Stimulated activated CD4-positive, alpha-beta T cell treated with anti-CD3 and anti-CD28 coated beads, TNF-alpha, amount 100 ng/mL, for 24 hours (primary cell): ENCODE results near the gene E2F4.

ENCODE experiments used
- DNase-seq, 3 experiments: peaks; one replicate each; pipeline ENCODE4 v3.0.0-alpha.2; 2020; ENCODE audit warnings: low read depth in 3 of 3

E2F4 gene, protein sequence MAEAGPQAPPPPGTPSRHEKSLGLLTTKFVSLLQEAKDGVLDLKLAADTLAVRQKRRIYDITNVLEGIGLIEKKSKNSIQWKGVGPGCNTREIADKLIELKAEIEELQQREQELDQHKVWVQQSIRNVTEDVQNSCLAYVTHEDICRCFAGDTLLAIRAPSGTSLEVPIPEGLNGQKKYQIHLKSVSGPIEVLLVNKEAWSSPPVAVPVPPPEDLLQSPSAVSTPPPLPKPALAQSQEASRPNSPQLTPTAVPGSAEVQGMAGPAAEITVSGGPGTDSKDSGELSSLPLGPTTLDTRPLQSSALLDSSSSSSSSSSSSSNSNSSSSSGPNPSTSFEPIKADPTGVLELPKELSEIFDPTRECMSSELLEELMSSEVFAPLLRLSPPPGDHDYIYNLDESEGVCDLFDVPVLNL

DNA sequence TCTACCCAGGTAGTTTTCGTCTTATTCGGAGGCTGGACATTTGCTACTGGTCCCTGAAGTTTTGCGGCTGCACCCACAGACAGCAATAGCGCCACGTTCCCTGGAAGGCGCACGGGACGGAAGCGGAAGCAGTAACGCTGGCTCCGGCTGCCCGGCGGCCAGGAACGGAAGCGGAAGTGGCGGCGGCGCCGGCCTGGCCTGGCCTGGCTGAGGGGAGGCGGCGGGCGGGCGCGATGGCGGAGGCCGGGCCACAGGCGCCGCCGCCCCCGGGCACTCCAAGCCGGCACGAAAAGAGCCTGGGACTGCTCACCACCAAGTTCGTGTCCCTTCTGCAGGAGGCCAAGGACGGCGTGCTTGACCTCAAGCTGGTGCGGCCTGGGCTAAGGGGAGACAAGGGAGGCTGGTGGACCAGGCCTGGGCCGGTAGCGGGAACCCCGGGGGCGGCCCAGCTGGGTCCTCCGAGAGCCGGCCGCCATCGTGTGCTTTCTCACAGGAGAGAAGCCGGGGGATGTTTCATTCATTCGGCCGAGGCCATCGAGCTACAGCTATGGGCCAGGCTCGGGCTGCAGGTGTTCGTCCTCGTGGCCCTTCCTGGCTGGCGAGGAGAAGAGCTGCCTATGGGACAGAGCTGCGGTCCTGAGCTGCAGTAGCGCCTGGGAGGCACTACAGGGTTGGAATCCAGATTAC is at the start of gene E2F4:
Gene E2F4, plus strand, starts transcription at position 161 of the 687 bp plus-strand sequence. Its CDS starts 73 bp downstream, at position 234.
- DNase-seq: peak; percentile 72 to 89 (median 79)

DNA sequence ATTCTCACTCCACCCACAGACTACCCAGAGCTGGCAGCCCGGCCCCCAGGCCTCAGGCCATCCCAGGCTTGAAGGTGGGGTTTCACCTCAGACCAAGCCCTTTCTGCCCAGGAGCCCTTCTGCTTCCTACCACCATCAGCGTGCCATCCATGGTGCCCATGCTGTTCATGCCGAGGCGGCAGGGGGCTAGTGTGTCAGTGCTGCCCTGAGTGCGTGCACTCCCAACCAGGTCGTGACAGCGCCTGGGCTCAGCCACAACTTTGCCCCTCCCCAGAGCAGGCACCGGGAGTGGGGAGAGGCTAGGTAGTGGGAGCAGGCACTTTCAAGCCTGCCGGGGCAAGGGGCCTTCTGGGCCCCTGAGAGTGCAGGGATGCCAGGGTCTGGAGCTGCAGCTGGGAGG is 49.6 kb upstream of the E2F4 start:
- DNase-seq: no peak

DNA sequence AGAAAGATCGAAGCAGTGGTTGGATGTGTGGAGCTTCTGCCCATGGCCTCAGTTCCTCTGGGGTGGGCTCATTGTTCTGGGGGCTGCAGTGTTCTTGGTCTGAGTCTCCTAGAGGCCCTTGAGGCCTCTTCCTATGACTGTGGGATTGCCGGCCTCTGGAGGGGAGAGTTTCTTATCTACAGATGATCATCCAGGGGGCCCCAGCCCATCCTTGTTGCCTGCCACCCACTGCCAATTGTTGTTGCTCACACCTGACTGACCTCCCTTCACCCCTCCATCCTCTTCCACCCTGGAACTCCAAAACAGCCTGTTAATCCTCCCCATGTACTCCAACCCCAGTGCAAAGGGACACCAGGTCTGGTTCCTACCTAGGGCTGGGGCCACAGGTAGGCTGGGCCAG is 47.0 kb upstream of the E2F4 start:
- DNase-seq: no peak

DNA sequence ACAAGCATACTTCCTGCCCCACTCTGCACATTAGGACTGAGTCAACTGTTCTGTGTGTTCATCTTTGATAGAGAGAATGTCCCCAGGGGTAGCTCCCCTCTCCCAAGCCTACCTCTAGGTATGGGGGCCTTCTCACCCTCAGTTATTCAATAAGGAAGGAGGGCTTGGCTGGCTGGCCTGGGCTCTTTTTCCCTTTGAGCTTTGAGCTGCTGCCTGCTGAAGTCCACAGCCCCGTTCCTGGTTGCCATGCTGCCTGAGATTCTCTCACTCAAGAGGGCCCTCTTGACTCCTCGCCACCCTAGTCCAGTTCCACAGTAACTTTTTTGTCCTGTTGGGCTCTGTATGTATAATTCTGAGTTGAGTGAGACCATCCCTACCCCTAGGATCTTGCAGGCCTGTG is 46.2 kb upstream of the E2F4 start:
- no peak for DNase-seq

DNA sequence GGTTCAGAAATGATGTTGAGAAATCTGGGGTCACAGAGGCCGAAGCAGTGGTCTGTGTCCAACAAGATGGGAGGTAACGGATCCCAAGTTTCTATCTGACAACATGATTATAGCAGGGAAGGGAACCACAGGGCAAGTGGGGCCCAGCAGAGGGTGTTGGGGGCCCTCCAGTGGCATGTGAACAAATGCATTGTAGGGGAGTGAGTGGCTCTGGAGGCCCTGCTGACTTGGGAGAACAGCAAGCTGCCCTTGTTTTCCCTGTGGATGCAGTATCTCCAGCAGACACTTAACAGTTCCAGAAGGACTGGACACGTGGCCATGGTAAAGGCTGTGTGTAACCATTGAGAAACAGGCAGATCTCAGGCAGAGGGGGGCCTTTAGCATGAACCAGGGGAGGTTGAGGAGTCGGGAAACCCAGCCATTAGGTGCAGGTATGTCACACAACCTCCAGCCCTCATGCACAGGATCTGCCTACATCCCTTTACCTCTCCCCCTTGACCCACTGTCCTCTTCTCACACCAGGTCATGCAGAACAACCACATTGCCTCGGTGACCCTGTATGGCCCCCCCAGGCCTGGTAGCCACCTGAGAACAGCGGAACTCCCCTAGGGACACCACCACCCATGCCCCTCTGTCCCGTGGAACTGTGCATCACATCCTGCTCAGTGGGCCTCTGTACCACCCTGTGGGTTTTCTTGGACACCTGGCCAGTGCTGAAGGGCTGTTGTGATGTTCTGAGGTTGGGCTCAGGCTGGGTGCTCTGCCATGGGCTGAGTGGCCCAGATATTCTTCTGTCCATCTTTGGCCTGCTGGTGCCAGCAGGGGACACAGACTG is 45.2 kb upstream of the E2F4 start:
- no peak for DNase-seq

DNA sequence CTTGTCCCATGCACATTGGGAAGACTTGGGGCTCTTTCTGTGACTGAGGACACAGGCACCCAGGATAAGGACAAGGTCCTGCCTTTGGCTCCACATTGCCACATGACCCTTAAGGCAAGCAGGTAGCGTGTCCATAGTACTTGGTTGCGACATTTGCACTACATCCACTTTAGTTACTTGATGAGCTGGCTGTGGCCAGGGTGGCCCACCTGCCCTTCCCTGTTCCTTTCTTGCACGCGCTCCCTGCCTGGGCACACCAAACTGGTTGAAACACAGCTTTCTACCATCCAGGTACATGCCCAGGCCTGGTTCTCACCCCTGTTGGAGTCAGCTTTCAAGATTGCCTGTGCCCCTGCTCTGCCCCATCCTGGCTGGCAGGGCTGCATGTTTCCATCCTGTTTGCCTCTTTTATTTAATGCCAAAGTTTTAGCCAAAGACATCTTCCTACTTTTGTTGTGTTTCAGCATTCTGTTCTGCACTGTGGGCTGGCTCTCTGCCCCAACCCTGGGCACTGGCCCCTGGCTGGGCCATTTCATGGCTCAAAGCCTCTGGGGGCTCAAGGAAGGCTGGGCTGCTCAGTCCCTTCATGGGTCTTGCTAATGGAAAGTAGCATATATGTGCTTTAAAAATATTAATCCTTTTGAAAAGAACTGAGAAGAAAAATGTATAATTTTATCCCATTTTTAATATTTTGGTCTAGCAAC is 44.4 kb upstream of the E2F4 start:
- no peak for DNase-seq

DNA sequence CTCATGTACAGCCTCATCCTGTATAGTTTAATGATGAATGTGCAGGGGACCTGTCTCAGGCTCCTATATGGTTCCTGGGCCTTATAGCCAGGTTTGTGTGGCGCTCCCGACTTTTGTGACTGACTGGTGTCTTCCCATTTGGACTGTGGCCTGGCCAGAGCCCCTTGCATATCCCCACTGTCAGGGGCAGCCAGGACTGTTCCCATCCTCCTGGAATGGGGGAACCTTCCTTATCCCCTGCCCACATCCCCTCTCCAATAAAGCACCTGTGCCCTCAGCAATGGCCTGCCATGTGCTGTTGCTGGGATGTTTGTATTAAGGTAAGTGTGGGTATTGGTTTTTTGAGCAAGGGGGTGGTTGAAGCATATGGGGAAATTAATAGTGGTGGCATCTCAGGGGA is 43.7 kb upstream of the E2F4 start:
- DNase-seq: no peak

DNA sequence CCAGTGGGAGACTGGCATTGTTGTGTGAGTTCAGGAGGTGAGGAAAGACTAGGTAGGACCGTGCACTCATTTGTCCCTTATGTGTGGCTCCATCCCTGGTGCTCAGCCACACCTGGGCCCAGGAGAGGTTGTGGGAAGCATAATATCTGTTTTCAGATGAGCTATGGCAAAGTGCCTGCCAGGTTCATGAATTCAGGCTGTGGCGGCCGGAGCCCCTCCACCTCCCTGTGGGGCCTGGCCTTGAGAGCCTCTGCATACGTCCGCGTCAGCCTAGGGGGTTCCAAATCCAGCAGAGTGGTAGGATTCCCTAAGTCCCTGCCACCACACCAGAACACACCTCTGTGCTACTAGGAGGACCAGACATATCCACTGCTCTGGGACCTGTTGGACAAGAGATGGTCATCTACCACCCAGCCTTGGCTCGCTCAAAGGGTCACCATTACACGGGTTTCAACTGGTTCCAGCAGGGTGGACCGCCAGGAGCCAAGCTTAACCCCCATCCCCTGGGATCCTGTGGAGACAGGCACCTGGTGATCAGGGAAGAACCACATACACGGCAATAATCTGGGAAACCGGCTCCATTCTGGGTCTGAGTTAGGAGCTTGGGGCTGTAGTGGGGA is 43.2 kb upstream of the E2F4 start:
- no peak for DNase-seq

DNA sequence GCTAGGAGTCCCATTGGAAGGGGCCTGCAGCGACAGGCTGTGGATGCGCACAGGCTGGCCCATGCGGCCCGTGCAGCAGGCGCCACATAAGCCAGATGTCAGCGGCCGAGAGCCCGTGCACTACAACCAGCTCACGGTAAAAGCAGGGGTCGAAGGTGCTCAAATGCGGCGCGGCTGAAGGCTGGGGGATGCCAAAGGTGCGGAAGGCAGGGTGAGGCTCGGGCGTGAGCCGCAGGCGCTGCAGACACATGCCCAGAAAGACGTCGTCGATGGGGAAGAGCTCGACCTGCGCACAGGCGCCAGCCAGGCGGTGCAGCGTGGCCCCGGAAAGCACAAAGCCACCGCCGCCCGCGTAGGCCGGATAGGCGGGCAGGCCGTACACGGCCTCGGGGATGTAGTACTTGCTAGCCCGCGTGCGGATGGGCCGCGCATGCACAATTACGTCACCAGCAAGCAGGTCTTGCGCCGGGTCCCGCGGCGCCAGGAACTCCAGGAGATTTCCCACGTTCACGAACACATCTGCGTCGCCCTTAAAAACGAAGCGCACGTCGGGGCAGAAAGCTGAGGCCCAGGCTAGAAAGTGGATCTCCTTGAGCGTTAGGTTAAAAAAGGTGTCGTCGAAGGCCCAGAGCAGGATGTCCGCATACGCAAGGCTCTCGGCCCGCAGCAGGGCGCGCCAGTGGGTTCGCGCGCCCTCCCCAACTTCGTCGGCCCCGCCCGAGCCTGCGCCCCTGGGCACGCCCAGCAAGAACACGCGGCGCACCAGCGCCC is 42.5 kb upstream of the E2F4 start:
- DNase-seq: no peak

DNA sequence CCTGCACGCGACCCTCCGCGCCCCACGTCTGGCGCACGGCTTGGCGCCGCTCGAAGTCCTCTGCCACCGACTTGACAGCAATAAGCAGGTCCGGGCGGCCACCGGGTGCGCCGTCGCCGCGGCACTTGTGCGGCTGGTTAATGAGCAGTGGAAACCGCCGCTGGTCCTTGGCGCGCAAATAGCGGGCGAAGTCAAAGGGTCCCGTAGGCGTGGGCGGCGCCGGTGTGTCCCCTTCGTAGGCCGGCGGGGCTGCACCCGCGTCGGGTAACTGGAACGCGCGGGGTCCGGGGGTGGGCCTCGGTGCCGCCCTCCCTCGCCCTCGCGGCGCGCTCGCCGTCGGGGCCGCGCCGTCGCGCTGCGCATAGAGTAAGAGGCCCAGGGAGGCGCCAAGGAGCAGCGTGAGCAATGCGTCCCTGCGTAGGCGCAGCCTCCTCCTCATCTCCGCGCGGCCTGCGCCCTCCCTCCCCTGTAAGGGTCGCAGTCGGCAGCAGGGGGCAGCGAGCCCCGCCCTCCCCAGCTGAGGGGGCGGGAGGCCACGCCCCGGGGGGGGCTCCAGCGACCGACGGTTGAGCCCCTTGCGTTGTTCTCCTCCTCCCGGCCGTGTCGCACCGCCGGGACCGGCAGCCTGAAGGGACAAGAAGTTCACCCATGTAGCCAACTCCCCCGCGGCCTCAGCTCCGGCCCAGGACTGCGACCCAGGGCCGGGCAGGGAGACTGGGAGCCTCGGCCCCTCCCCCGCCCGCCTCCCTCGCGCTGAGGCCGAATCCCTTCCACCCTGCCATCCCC is 41.7 kb upstream of the E2F4 start:
- DNase-seq: peak in 1 of 3 experiments; percentile 54

DNA sequence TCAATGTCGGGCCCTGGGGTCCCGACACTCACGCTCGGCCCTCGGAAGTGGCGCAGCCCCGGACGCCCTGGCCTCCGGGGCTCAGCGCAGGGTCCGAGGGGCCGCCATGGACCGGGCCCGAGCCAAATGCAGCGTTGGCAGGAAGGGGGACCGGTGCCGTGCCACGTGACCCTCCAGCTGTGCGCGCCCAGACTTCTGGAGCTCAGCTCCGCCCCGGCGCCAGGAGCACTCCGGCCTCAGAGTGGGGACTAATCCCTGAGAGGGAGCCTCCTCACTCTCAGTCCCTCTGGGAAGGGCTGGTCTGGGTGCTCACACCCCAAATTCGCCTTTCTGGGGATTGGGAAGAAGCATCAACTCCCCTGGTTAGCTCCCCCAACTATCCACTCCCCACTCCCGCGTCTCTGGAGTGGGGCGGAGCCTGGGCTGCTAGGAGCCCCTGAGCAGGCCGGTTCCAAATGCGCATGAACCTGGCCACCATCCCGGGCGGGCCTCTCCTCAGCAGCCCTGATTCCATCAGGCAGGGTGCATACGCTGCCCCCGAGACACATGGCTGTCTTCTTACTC is 41.0 kb upstream of the E2F4 start, which contains the start of gene B3GNT9:
Gene B3GNT9, minus strand, starts transcription at position 166 of the 564 bp plus-strand sequence. CDS start 513 bp downstream, outside the sequence.
- no peak for DNase-seq

DNA sequence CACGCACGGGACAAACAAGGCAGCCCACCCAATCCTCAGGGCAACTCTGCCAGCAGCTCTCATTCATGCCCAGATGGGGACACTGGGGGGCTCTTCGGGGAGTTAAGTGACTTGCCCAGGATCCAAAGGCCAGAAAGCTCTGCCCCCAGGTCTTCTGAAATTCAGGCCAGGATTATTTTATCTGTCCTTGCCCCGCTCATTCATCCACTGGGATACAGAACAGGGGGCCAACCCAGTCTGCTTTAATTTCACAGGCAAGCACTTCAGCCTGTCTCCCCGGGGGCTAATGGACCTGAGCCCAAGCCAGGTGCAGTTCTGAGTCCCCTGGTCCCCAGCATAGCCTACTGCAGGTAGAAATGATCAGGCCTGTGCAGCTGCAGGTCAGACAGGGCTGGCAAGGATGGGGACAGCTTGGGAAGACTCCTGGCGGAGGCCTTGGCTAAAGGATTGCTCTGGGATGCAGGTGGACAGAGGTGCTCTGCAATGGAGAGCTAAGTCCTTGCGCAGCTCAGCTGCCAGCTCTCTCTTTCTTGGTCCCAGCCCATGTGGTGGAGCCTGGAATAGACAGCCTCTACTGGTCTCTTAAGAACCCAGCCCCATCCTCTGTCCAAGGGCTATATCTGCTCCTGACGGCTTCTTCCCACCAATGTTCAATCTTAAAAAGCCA is 40.4 kb upstream of the E2F4 start:
- no peak for DNase-seq

DNA sequence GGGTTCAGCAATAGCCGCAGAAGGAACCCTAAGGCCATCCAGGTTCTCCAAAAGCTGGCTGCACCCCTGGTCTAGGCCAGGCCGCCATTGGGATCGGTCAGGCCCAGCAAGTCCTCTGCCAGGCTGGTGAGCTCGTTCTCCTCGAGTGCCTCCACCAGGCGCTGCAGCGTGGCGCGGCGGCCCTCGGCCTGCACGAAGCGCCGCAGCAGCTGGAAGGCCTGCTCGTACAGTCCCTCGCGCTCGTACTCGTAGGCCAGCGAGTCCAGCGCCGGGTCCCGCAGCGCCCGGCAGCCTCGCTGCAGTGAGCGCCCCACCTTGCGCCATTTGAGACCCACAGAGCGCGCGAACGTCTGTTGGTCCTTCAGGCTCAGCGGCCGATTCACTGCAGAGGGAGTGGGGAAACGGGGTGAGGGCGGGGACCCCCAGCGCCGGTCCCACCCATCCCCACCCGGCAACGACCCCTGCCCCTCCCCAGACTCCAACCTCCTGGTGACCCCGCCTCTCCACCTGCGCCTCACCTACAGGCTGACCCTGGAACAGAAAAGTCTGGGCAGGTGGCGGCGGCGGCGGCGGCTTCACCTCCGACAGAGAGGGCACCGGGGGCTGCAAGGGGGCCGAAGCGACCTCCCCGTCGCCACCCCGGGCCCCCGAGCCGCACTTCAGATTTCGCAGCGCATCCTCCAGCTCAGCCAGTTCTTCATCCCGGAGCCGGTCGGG is 37.2 kb upstream of the E2F4 start:
- DNase-seq: no peak

DNA sequence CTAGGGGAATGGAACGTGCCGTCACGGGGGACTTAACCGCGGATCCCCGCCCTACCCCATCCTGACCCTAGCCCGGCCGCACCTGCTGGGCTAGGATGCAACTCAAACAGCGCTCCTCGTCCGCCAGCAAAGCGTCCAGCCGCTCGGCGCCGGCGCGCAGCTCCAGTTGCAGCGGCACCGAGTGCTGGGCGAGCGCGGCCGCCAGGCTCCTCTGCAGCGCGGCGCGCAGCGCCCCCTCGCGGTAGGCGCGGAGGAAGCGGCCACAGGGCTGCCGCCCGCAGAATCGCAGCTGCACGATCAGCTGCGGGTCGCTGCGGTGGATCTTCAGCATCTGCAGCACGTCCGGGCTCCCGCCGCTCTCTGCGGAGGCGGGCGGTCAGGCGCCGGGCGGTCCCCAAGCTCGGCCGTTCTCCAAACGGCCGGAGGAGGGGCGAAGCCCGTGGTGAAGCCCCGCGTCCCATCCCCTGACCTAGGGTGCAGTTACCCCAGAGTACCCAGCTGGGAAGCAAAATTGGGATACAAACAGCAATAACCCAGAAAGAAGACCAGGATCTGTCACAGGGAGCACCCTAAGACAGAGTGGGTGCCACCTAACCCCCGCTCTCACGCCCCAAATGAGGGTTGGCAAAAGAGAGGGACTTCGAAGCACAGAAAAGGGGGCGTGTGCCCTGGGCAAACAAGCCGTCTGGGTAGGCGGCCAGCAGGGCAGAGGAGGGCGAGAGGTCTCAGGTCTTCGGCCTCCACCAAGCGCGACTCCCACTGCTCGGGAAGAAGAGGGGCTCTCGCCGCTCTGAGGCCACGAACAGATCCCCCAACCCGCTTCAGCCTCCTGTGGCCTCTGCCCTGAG is 36.4 kb upstream of the E2F4 start:
- peak in 2 of 3 experiments; percentile 59 to 77 for DNase-seq

DNA sequence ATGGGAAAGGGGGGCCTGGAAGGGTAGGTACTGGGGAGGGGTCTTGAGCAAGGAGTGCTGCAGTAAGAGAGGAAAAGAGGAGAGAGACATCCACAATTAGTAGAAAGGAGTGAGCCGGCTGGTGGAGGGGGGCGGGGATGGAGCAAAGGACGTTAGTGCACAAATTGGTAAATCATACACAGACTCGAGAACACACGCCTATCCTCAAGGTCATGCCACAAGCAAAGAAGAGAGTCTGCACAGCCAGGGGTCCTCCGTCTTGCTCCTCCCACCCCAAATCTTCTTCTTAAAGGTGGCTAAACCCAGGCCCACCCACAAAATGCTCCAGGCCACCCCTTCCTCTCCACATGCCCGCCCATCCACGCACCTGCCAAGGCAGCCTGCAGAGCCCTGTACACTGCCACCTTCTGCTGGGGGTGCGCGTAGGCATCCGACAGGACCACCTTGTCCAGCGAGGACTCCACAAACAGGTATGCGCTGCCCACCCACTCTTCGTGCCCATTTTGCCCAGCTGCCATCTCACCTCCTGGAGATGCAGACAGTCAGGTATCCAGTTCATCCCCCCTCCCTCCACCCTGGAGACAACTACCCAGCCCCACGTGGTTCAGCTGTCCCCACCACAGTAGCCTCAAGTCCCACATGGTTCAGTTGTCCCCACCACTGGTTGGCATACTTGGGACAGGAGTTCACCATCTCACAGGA is 35.7 kb upstream of the E2F4 start:
- no peak for DNase-seq

DNA sequence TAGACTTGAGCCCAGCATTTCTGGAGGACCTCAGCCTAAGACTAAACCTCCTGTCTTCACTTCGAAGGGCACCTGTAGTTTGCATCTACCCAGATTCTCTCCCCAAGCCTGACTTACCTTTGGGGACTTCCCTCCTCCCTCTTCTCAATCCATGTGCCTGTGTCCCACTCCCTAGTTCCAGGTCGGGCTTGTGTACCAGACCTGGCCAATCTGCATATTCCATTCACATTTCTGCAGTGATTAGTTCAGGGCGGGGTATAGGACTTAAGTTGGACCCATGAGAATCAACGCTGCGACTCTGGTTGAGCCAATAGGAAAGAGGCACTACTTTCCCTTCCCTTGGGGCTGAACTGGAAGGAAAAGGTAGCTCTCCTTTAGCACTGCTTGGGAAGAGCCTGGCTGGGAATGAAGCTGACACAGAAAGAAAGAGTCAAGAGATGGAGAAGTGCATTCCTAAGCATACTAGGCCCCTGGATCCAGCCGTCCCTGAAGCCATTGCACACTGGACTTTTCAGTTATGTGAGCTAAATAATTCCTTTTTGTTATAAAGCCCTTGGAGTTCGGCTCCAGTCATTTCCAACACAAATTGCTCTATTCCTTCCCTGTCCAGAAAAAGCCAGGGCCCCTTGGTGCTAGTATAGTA is 34.7 kb upstream of the E2F4 start:
- no peak for DNase-seq
